Ectodermal cell (in vitro differentiated cells): ENCODE measurements around the gene PDSS2.
A peak's percentile ranks its signal among the peaks of the same experiment; 100 is the strongest.

Experiments used
- H3K27ac ChIP-seq: 2 replicates; pipeline ENCODE4 v1.7.0; 2013; ENCODE audit warnings: mild to moderate bottlenecking, low read depth, low read length; ENCODE audit not compliant: insufficient read depth, poor library complexity, severe bottlenecking
- H3K27me3 ChIP-seq: 2 replicates; pipeline ENCODE4 v1.7.0; 2013; ENCODE audit warnings: mild to moderate bottlenecking, low read length; ENCODE audit not compliant: insufficient read depth, control insufficient read depth, poor library complexity, severe bottlenecking
- H3K36me3 ChIP-seq: one replicate; pipeline ENCODE4 v1.7.0; 2013; ENCODE audit warnings: low read length; ENCODE audit not compliant: control insufficient read depth, insufficient read depth
- H3K4me1 ChIP-seq: one replicate; pipeline ENCODE4 v1.7.0; 2013; ENCODE audit warnings: low read length; ENCODE audit not compliant: control insufficient read depth, insufficient read depth
- H3K4me3 ChIP-seq: 2 replicates; pipeline ENCODE4 v1.7.0; 2013; ENCODE audit warnings: low read depth, low read length, control low read depth; ENCODE audit not compliant: insufficient read depth
- H3K9me3 ChIP-seq: 2 replicates; pipeline ENCODE4 v1.7.0; 2013; ENCODE audit warnings: mild to moderate bottlenecking, low read length, moderate library complexity; ENCODE audit not compliant: control insufficient read depth
- WGBS, 2 experiments: methylation state at CpG; one replicate each; pipeline ENCODE4 v1.1.7; 2013; ENCODE audit warnings: missing lambda C conversion rate in 2 of 2; 5-methylcytosine and 5-hydroxymethylcytosine counted together

The PDSS2 gene

GRCh38 chr6:107473660-107474059, 14.3 kb upstream of the PDSS2 start:
- H3K9me3 ChIP-seq = no peaks in the 10 kb centered on the region
- H3K36me3 ChIP-seq = no peaks in the 10 kb centered on the region
- 57 to 66% methylated on average over 5 of the region's 5 CpGs for WGBS, 2 experiments
- no peak overlapping the region for H3K27ac ChIP-seq
- H3K27me3 ChIP-seq = no peaks in the 10 kb centered on the region
- no peaks in the 10 kb centered on the region for H3K4me1 ChIP-seq
- no peak overlapping the region for H3K4me3 ChIP-seq

- Histone ChIP-seq H3K9me3 (no peaks in the 10 kb centered on the region), H3K4me1 (no peaks in the 10 kb centered on the region), H3K4me3 (no peak overlapping the region), H3K27me3 (no peaks in the 10 kb centered on the region), H3K36me3 (no peaks in the 10 kb centered on the region), H3K27ac (no peak overlapping the region)
- WGBS, 2 experiments = 94 to 95% methylated on average over 1 of the region's 1 CpG
These were observed 11.0 kb upstream of the PDSS2 start for GRCh38 chr6:107470364-107470763.

GRCh38 chr6:107466062-107466461, 6.7 kb upstream of the PDSS2 start:
- H3K4me1 ChIP-seq = no peaks in the 10 kb centered on the region
- WGBS, 2 experiments = no CpG with 5 or more reads among the region's 1 CpG
- no peak overlapping the region for H3K27ac ChIP-seq
- H3K27me3 ChIP-seq = no peaks in the 10 kb centered on the region
- no peaks in the 10 kb centered on the region for H3K36me3 ChIP-seq
- H3K4me3 ChIP-seq = no peak overlapping the region
- H3K9me3 ChIP-seq = no peaks in the 10 kb centered on the region

GRCh38 chr6:107460083-107460631, 793 bp upstream of the PDSS2 start:
- WGBS, 2 experiments = 43 to 45% methylated on average over 22 of the region's 22 CpGs
- Histone ChIP-seq H3K9me3 (no peaks in the 10 kb centered on the region), H3K36me3 (no peaks in the 10 kb centered on the region), H3K4me3 (peak overlapping the region; percentile 85), H3K27me3 (peaks cover 11% of the 10 kb centered on the region), H3K4me1 (no peaks in the 10 kb centered on the region), H3K27ac (no peak overlapping the region)

GRCh38 chr6:107458672-107459282, 587 bp downstream of the PDSS2 start:
- Histone ChIP-seq H3K27ac (peak overlapping the region; percentile 72), H3K9me3 (no peaks in the 10 kb centered on the region), H3K4me1 (no peaks in the 10 kb centered on the region), H3K36me3 (no peaks in the 10 kb centered on the region), H3K4me3 (peak overlapping the region; percentile 85), H3K27me3 (peaks cover 11% of the 10 kb centered on the region)
- 3 to 5% methylated on average over 29 of the region's 29 CpGs for WGBS, 2 experiments

- no peaks in the 10 kb centered on the region for H3K36me3 ChIP-seq
- H3K27ac ChIP-seq = no peak overlapping the region
- no peak overlapping the region for H3K4me3 ChIP-seq
- peaks cover 3% of the 10 kb centered on the region for H3K9me3 ChIP-seq
- WGBS, 2 experiments = 39 to 77% methylated on average over 1 of the region's 1 CpG
- no peaks in the 10 kb centered on the region for H3K4me1 ChIP-seq
- no peaks in the 10 kb centered on the region for H3K27me3 ChIP-seq
These were observed 10.6 kb downstream of the PDSS2 start for GRCh38 chr6:107448776-107449175.

GRCh38 chr6:107447663-107448216, 11.6 kb downstream of the PDSS2 start:
- no peaks in the 10 kb centered on the region for H3K36me3 ChIP-seq
- no peaks in the 10 kb centered on the region for H3K27me3 ChIP-seq
- H3K27ac ChIP-seq = no peak overlapping the region
- no peak overlapping the region for H3K4me3 ChIP-seq
- peaks cover 3% of the 10 kb centered on the region for H3K9me3 ChIP-seq
- WGBS, 2 experiments = 97 to 98% methylated on average over 2 of the region's 2 CpGs
- H3K4me1 ChIP-seq = no peaks in the 10 kb centered on the region

- Histone ChIP-seq H3K4me1 (no peaks in the 10 kb centered on the region), H3K4me3 (no peak overlapping the region), H3K9me3 (peaks cover 3% of the 10 kb centered on the region), H3K27me3 (no peaks in the 10 kb centered on the region), H3K36me3 (no peaks in the 10 kb centered on the region), H3K27ac (no peak overlapping the region)
- WGBS, 2 experiments = 100% methylated on average over 1 of the region's 1 CpG
These were observed 15.1 kb downstream of the PDSS2 start for GRCh38 chr6:107444277-107444676.

- no peak overlapping the region for H3K4me3 ChIP-seq
- 93 to 94% methylated on average over 7 of the region's 7 CpGs for WGBS, 2 experiments
- H3K9me3 ChIP-seq = peaks cover 3% of the 10 kb centered on the region
- H3K27me3 ChIP-seq = no peaks in the 10 kb centered on the region
- no peak overlapping the region for H3K27ac ChIP-seq
- no peaks in the 10 kb centered on the region for H3K4me1 ChIP-seq
- no peaks in the 10 kb centered on the region for H3K36me3 ChIP-seq
These were observed 15.6 kb downstream of the PDSS2 start for GRCh38 chr6:107443608-107444267.

GRCh38 chr6:107442938-107443607, 16.3 kb downstream of the PDSS2 start:
- Histone ChIP-seq H3K4me3 (no peak overlapping the region), H3K36me3 (no peaks in the 10 kb centered on the region), H3K27ac (no peak overlapping the region), H3K4me1 (no peaks in the 10 kb centered on the region), H3K27me3 (no peaks in the 10 kb centered on the region), H3K9me3 (no peaks in the 10 kb centered on the region)
- 89 to 90% methylated on average over 1 to 2 of the region's 2 CpGs for WGBS, 2 experiments
